Right ventricle myocardium inferior (tissue), 1 donor: ENCODE data around the gene GALNT10. TPM values are rescaled to one million over a fixed set of nuclear protein-coding genes. Genes with fewer than 3 reads are reported as not detected.

ENCODE experiments used
- ATAC-seq: fragments of 200-7000 bp; cut with Tn5 transposase; one replicate; pipeline ENCODE4 v1.9.1; 2020; ENCODE audit warnings: mild to moderate bottlenecking, moderate library complexity
- DNase-seq: peaks from one replicate; pipeline ENCODE4 v3.0.0; 2021; ENCODE audit errors: missing footprints
- intact Hi-C: fragments of 100-400 bp; cut with DNase I; formaldehyde crosslinking; loops from one replicate; pipeline ENCODE4 v1.11.0; 2022
- total RNA-seq: library from RNA; stranded (reverse); fragmentation: NEBNext Ultra II Directional; extraction: Animal tissue kit (Norgen Biotek cat#: 25700); gene quantifications from one replicate; pipeline ENCODE4 v1.2.1, GENCODE V29; 2021
- donor health status: DM: no; HTN: yes; CAD: no; lungs with severe emphysema.

Gene GALNT10
- total RNA-seq, 1 donor from 2014 or later: 15.5 TPM

GRCh38 chr5:154249826-154250225, 59.3 kb downstream of the GALNT10 start:
- ATAC-seq (peak; percentile 31), DNase-seq (no peak)
- intact Hi-C loops: no loop called here

GRCh38 chr5:154251529-154251928, 61.0 kb downstream of the GALNT10 start:
- intact Hi-C loops: no loop called here
- no peak for DNase-seq
- ATAC-seq: no peak

- DNase-seq (no peak), ATAC-seq (no peak)
- intact Hi-C loops: no loop called here
Observed at GRCh38 chr5:154253807-154254206, 63.3 kb downstream of the GALNT10 start.

GRCh38 chr5:154254896-154255295, 64.4 kb downstream of the GALNT10 start:
- intact Hi-C loops: no loop called here
- ATAC-seq: no peak
- DNase-seq: no peak

GRCh38 chr5:154257046-154257445, 66.5 kb downstream of the GALNT10 start:
- ATAC-seq (no peak), DNase-seq (no peak)
- intact Hi-C loops: no loop called here

GRCh38 chr5:154258531-154259217, 68.1 kb downstream of the GALNT10 start:
- intact Hi-C loops: no loop called here
- ATAC-seq (no peak), DNase-seq (no peak)

GRCh38 chr5:154260224-154260927, 69.8 kb downstream of the GALNT10 start:
- intact Hi-C loops: no loop called here
- ATAC-seq (no peak), DNase-seq (no peak)

GRCh38 chr5:154262342-154262741, 71.8 kb downstream of the GALNT10 start:
- DNase-seq: no peak
- intact Hi-C loops: no loop called here
- no peak for ATAC-seq

GRCh38 chr5:154264549-154265196, 74.1 kb downstream of the GALNT10 start:
- ATAC-seq: peak; percentile 66
- DNase-seq: no peak
- intact Hi-C loops: no loop called here

- ATAC-seq (no peak), DNase-seq (no peak)
- intact Hi-C loops: no loop called here
Observed at GRCh38 chr5:154265197-154265773, 74.8 kb downstream of the GALNT10 start.

GRCh38 chr5:154267516-154267915, 77.0 kb downstream of the GALNT10 start:
- intact Hi-C loops: no loop called here
- DNase-seq (no peak), ATAC-seq (no peak)

- intact Hi-C loops: no loop called here
- no peak for DNase-seq
- ATAC-seq: no peak
Observed at GRCh38 chr5:154268073-154268472, 77.5 kb downstream of the GALNT10 start.

- DNase-seq: peak; percentile 51
- no peak for ATAC-seq
- intact Hi-C loops: no loop called here
Observed at GRCh38 chr5:154269414-154269813, 78.9 kb downstream of the GALNT10 start.

GRCh38 chr5:154271466-154271865, 80.9 kb downstream of the GALNT10 start:
- intact Hi-C loops: loop anchor here (10.0 kb wide), 1 partner anchor 103 kb away; no protein-coding TSS in a partner anchor

GRCh38 chr5:154271936-154272514, 81.5 kb downstream of the GALNT10 start:
- DNase-seq: no peak
- ATAC-seq: no peak
- intact Hi-C loops: loop anchor here (10.0 kb wide), 1 partner anchor 103 kb away; no protein-coding TSS in a partner anchor

More at GRCh38 chr5:154271466-154271865, 80.9 kb downstream of the GALNT10 start:
- DNase-seq (no peak), ATAC-seq (no peak)

- intact Hi-C loops: loop anchor here (10.0 kb wide), 1 partner anchor 102 kb away; no protein-coding TSS in a partner anchor
- DNase-seq: no peak
- ATAC-seq: peak; percentile 75
Observed at GRCh38 chr5:154273028-154273617, 82.6 kb downstream of the GALNT10 start.

- no peak for DNase-seq
- intact Hi-C loops: loop anchor here (10.0 kb wide), 1 partner anchor 101 kb away; no protein-coding TSS in a partner anchor
- no peak for ATAC-seq
Observed at GRCh38 chr5:154273963-154274827, 83.7 kb downstream of the GALNT10 start.

GRCh38 chr5:154274828-154275185, 84.3 kb downstream of the GALNT10 start:
- ATAC-seq (no peak), DNase-seq (no peak)
- intact Hi-C loops: loop anchor here (10.0 kb wide), 1 partner anchor 100 kb away; no protein-coding TSS in a partner anchor
